ENCODE results near the gene MATR3. TPM values are rescaled to one million over a fixed set of nuclear protein-coding genes. Genes with fewer than 3 reads are reported as not detected.

The MATR3 gene
- total and polyA plus RNA-seq, 2 of the 4 experiments (the other 2 are of a cell fraction), result 81.4 to 367 TPM

DNA sequence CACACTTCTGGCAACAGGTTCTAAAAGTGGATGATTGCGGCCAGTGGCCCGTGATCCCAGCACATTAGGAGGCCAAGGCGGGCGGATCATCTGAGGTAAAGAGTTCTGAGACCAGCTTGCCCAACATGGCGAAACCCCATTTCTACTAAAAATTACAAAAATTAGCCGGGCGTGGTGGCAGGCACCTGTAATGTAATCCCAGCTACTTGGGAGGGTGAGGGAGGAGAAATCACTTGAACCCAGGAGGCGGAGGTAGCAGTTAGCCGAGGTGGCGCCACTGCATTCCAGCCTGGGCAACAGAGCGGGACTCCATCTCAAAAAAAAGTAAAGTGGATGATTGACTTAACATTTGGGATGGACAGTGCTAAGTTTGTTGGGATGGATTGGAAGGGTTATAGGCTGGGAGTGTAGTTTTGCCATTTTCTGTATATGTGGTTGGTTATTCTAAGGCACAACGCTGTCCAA is 3.4 kb downstream of the MATR3 start (continued):
- TF ChIP-seq MXI1 (IDR thresholded peaks at IDR 0.05; ENCODE audit: borderline replicate concordance, low read depth, low read length), result no peak

DNA sequence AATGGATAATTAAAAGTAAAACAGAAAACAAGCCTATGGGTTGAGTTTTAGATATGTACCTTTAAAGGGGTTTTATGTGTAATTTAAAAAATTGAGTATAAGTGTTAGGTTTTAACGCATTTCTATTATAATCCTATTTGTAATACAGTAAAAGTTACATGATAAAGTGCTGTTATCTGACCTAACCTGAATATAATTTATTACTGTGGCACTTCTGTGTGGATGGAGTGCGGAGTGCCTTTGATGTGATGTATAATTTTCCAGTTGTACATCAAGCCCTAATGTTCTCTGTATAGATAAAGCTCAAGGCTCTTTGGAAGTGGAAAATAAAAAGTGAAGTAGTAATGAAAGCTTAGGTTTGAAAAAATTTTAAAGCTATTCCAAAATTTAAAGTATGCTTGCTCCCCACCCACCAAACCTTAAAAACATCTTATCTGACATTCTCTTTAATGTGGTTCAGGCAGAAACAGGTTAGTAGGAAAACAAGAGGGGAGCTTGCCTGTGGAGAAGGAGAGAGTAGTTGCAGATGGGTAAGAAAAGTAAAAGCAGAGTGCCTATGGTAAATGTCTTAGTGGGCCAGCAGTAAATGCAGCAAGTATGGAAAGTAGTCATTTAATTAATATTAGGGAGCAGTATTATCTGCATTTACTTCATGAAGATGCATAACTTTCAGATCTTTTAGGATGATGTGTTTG is 4.0 kb downstream of the MATR3 start:
- Histone ChIP-seq H3K56ac (ENCODE audit: extremely low read depth, insufficient read depth, low read length) (no peak overlapping the region), H2AK9ac (replicated peaks; ENCODE audit: low read depth, low read length, poor library complexity) (no peak overlapping the region), H3K36me3 (ENCODE audit: control insufficient read depth, insufficient read depth, low read length) (no peaks in the 10 kb centered on the region), H4K8ac (ENCODE audit: low read depth in 2 of 2, low read length in 2 of 2) (no peak overlapping the region), H3K14ac (replicated peaks; ENCODE audit: low read depth, low read length) (no peak overlapping the region), H2BK15ac (ENCODE audit: low read depth, low read length) (no peak overlapping the region), H2AFZ (replicated peaks; ENCODE audit: low read length, poor library complexity) (no peak overlapping the region), H3K4me2 (ENCODE audit: low read depth, low read length) (peak overlapping the region; percentile 13; the same call in 1 of the 2 replicates), H3K79me1 (ENCODE audit: low read depth in 1 of 2, low read length in 2 of 2) (peaks cover 0 to 30% of the 10 kb centered on the region in 2 experiments; a peak in 2 of 4 replicates), H3K9me1 (ENCODE audit: insufficient read depth, low read length) (peaks cover 13% of the 10 kb centered on the region), H3K4ac (ENCODE audit: low read depth, low read length) (no peak overlapping the region), H3K4me3 (ENCODE audit: insufficient read depth, low read depth, low read length) (no peak overlapping the region), H4K91ac (ENCODE audit: insufficient read depth, low read depth, low read length) (no peak overlapping the region), H2AK5ac (ENCODE audit: low read depth, low read length) (no peak overlapping the region), H2BK5ac (ENCODE audit: low read depth, low read length, poor library complexity, severe bottlenecking) (peak overlapping the region; percentile 1), H3K9me3 (ENCODE audit: control insufficient read depth, insufficient read depth, low read length) (no peaks in the 10 kb centered on the region), H3K27ac (ENCODE audit: insufficient read depth, low read length) (no peak overlapping the region), H3K18ac (ENCODE audit: low read depth, low read length) (no peak overlapping the region), H3K27me3 (ENCODE audit: control insufficient read depth, insufficient read depth, low read length) (no peaks in the 10 kb centered on the region), H4K5ac (ENCODE audit: low read depth, low read length) (no peak overlapping the region), H2BK20ac (ENCODE audit: low read depth, low read length) (no peak overlapping the region), H3K23ac (ENCODE audit: low read depth, low read length) (peak overlapping the region; percentile 29; the same call in 1 of the 2 replicates), H3K4me1 (ENCODE audit: control insufficient read depth, insufficient read depth, low read length) (peaks cover 7% of the 10 kb centered on the region), H2BK120ac (ENCODE audit: low read depth, low read length) (no peak overlapping the region), H3K9ac (ENCODE audit: low read depth, low read length) (no peak overlapping the region), H4K20me1 (ENCODE audit: insufficient read depth, low read length) (peaks cover 91% of the 10 kb centered on the region)
- BruUV-seq (replicated peaks), result no TSS peak
- ChIA-PET CTCF (interaction anchor here (1.6 kb wide), 1 partner anchor 45 kb away, joined by 4 read pairs; the partner anchor contains the start of gene PAIP2), POLR2A (ENCODE audit: unreplicated experiment) (no interaction called here)
- in situ Hi-C loops (cut with MboI; ENCODE audit: low sequenced_read_pairs) (no loop called here), dilution Hi-C loops (cut with HindIII; ENCODE audit: low sequenced_read_pairs, unreplicated experiment) (no loop called here), intact Hi-C loops (cut with micrococcal nuclease) (no loop called here)
- no peak for TF ChIP-seq RAD21 (IDR thresholded peaks at IDR 0.05; ENCODE audit: low read length)
- TF ChIP-seq CHD1 (IDR thresholded peaks at IDR 0.05; ENCODE audit: low read depth, low read length), result no peak
- no peak for TF ChIP-seq POLR2A (IDR thresholded peaks at IDR 0.05; ENCODE audit: low read depth, low read length)
- TF ChIP-seq NFE2L2 (IDR thresholded peaks at IDR 0.05; ENCODE audit: low read depth, low read length), result no peak
- no peak for TF ChIP-seq CTCF (conservative IDR thresholded peaks at IDR 0.05; ENCODE audit: low read depth, low read length)
- no peak for TF ChIP-seq MXI1 (IDR thresholded peaks at IDR 0.05; ENCODE audit: borderline replicate concordance, low read depth, low read length)
- no peak for TF ChIP-seq MAZ (IDR thresholded peaks at IDR 0.05; ENCODE audit: borderline replicate concordance, low read depth, low read length)
- TF ChIP-seq ELK1 (IDR thresholded peaks at IDR 0.05; ENCODE audit: borderline replicate concordance, low read depth, low read length), result no peak
- TF ChIP-seq CEBPB (IDR thresholded peaks at IDR 0.05; ENCODE audit: low read depth, low read length), result no peak
- no peak for DNase-seq
- ATAC-seq (ENCODE audit: low read depth), result no peak
- WGBS, 2 experiments (ENCODE audit: extremely low coverage in 2 of 2, insufficient read length in 1 of 2), result no CpG with 5 or more reads among the region's 2 CpGs

Data from IMR-90 (cell line).